H1 (cell line): ENCODE data around the gene SULF2. TPM values are rescaled to one million over a fixed set of nuclear protein-coding genes. Genes with fewer than 3 reads are reported as not detected.

Experiments used
- CTCF ChIA-PET: fragments of 300-600 bp; sonication (Branson Sonifier 250); formaldehyde crosslinking; loops from one replicate; lab custom pipeline; 2021; ENCODE audit not compliant: partially characterized antibody; lab: Charles Lee
- POLR2A ChIA-PET: fragments of 300-600 bp; sonication (Branson Sonifier 250); formaldehyde crosslinking; loops from one replicate; lab custom pipeline; 2021; ENCODE audit warnings: inconsistent platforms; ENCODE audit not compliant: partially characterized antibody; lab: Charles Lee
- DNase-seq, 2 experiments: peaks; one replicate each; pipeline versions ENCODE4 v3.0.0 to v3.0.0-alpha.2; 2010 to 2022; ENCODE audit warnings: low spot score in 2 of 2, low read depth in 1 of 2, mixed read lengths in 1 of 2
- FAIRE-seq: peaks from 2 replicates; lab custom pipeline; 2011; peaks lifted over from hg19 to GRCh38; lab: Jason Lieb, UNC
- H2AFZ ChIP-seq: 2 replicates; pipeline ENCODE4 v1.8.1; 2012; ENCODE audit warnings: low read length, inconsistent platforms
- H2AK5ac ChIP-seq: 2 replicates; pipeline ENCODE4 v1.6.1; 2013; ENCODE audit warnings: low read depth, low read length
- H2BK120ac ChIP-seq: replicated peaks from 2 replicates; pipeline ENCODE3; 2013; ENCODE audit warnings: low read depth, low read length, inconsistent platforms
- H2BK12ac ChIP-seq: 2 replicates; pipeline ENCODE4 v1.6.1; 2013; ENCODE audit warnings: low read depth, low read length
- H2BK15ac ChIP-seq: 2 replicates; pipeline ENCODE4 v1.6.1; 2013; ENCODE audit warnings: low read length
- H2BK20ac ChIP-seq: 2 replicates; pipeline ENCODE4 v1.6.1; 2013; ENCODE audit warnings: low read length
- H2BK5ac ChIP-seq: 2 replicates; pipeline ENCODE4 v1.6.1; 2013; ENCODE audit warnings: low read depth, low read length
- H3K14ac ChIP-seq: 2 replicates; pipeline ENCODE4 v1.6.1; 2013; ENCODE audit warnings: inconsistent platforms; ENCODE audit not compliant: insufficient read length
- H3K18ac ChIP-seq: 2 replicates; pipeline ENCODE4 v1.6.1; 2013; ENCODE audit warnings: low read length; ENCODE audit errors: extremely low read depth
- H3K23ac ChIP-seq: 2 replicates; pipeline ENCODE4 v1.6.1; 2013; ENCODE audit warnings: inconsistent platforms; ENCODE audit not compliant: insufficient read length
- H3K23me2 ChIP-seq: 2 replicates; pipeline ENCODE4 v1.6.1; 2013; ENCODE audit warnings: low read depth, low read length
- H3K27ac ChIP-seq: 2 replicates; pipeline ENCODE4 v1.6.1; 2011; ENCODE audit warnings: low read depth, low read length, inconsistent platforms
- H3K27me3 ChIP-seq, 4 experiments: replicated peaks in 1 of 4; 1 replicate in 1 of 4; 2 replicates in 3 of 4; pipeline versions ENCODE4 v1.6.1 to v1.8.1; 2011 to 2013; ENCODE audit warnings: low read length in 3 of 4, mild to moderate bottlenecking in 3 of 4, inconsistent platforms in 2 of 4, mixed read lengths in 2 of 4, moderate library complexity in 1 of 4; ENCODE audit not compliant: control insufficient read depth in 3 of 4, insufficient read depth in 3 of 4; ENCODE audit errors: extremely low read depth in 1 of 4
- H3K36me3 ChIP-seq, 4 experiments: 2 replicates each; pipeline versions ENCODE4 v1.6.1 to v1.8.1; 2011 to 2013; ENCODE audit warnings: mild to moderate bottlenecking in 4 of 4, low read length in 3 of 4, moderate library complexity in 2 of 4, control low read depth in 1 of 4, inconsistent platforms in 1 of 4; ENCODE audit not compliant: insufficient read depth in 4 of 4, control insufficient read depth in 2 of 4
- H3K4ac ChIP-seq: replicated peaks from 2 replicates; pipeline ENCODE3; 2013; ENCODE audit warnings: low read length, low read depth, mixed read lengths, inconsistent platforms; ENCODE audit not compliant: insufficient read length
- H3K4me1 ChIP-seq, 4 experiments: replicated peaks in 1 of 4; 1 replicate in 1 of 4; 2 replicates in 3 of 4; pipeline versions ENCODE4 v1.6.1 to v1.8.1; 2011 to 2013; ENCODE audit warnings: low read length in 3 of 4, inconsistent platforms in 2 of 4, mixed read lengths in 1 of 4; ENCODE audit not compliant: insufficient read depth in 4 of 4, control insufficient read depth in 3 of 4
- H3K4me2 ChIP-seq, 2 experiments: 2 replicates each; pipeline versions ENCODE4 v1.6.1 to v1.8.1; 2011 to 2013; ENCODE audit warnings: low read depth in 2 of 2, low read length in 2 of 2, control low read depth in 1 of 2, inconsistent platforms in 1 of 2, mild to moderate bottlenecking in 1 of 2; ENCODE audit not compliant: insufficient read depth in 1 of 2
- H3K4me3 ChIP-seq, 4 experiments: fragments of 200-600, 300-600 bp in 1 of 4; sonication (generic), shearing (Covaris generic), sonication (Bioruptor Twin) in 1 of 4; 2 replicates each; pipeline versions ENCODE4 v1.5.1 to v1.8.1; 2011 to 2016; ENCODE audit warnings: low read length in 4 of 4, low read depth in 3 of 4, control low read depth in 2 of 4, inconsistent platforms in 2 of 4, mild to moderate bottlenecking in 2 of 4, mixed read lengths in 1 of 4, moderate library complexity in 1 of 4; ENCODE audit not compliant: insufficient read depth in 2 of 4; ENCODE audit errors: extremely low read depth in 1 of 4
- H3K56ac ChIP-seq: replicated peaks from 2 replicates; pipeline ENCODE3; 2013; ENCODE audit warnings: low read depth, mild to moderate bottlenecking, mixed read lengths, low read length, inconsistent platforms; ENCODE audit not compliant: insufficient read length
- H3K79me1 ChIP-seq: 2 replicates; pipeline ENCODE4 v1.6.1; 2013; ENCODE audit warnings: low read depth, low read length, control low read depth
- H3K79me2 ChIP-seq, 2 experiments: 2 replicates each; pipeline versions ENCODE4 v1.6.1 to v1.8.1; 2012 to 2013; ENCODE audit warnings: low read length in 2 of 2, mild to moderate bottlenecking in 2 of 2, inconsistent platforms in 1 of 2; ENCODE audit not compliant: insufficient read depth in 2 of 2, control insufficient read depth in 1 of 2
- H3K9ac ChIP-seq, 4 experiments: replicated peaks in 1 of 4; 1 replicate in 1 of 4; 2 replicates in 3 of 4; pipeline versions ENCODE4 v1.6.1 to v1.8.1; 2011 to 2013; ENCODE audit warnings: low read depth in 3 of 4, low read length in 3 of 4, control low read depth in 2 of 4, mild to moderate bottlenecking in 2 of 4, moderate library complexity in 2 of 4, inconsistent platforms in 1 of 4; ENCODE audit errors: extremely low read depth in 1 of 4
- H3K9me3 ChIP-seq, 2 experiments: 2 replicates each; pipeline versions ENCODE4 v1.6.1 to v1.8.1; 2012 to 2013; ENCODE audit warnings: mild to moderate bottlenecking in 2 of 2, moderate library complexity in 2 of 2, control low read depth in 1 of 2, inconsistent platforms in 1 of 2, low read depth in 1 of 2, low read length in 1 of 2, mixed read lengths in 1 of 2; ENCODE audit not compliant: insufficient read depth in 2 of 2
- H4K20me1 ChIP-seq, 2 experiments: replicated peaks in 1 of 2; 2 replicates each; pipeline versions ENCODE3 to v1.8.1; 2011 to 2013; ENCODE audit warnings: inconsistent platforms in 2 of 2, low read length in 2 of 2, mild to moderate bottlenecking in 1 of 2; ENCODE audit not compliant: insufficient read depth in 2 of 2, control insufficient read depth in 1 of 2
- H4K5ac ChIP-seq: 2 replicates; pipeline ENCODE4 v1.6.1; 2013; ENCODE audit warnings: low read length, low read depth, mixed read lengths, inconsistent platforms; ENCODE audit not compliant: insufficient read length
- H4K8ac ChIP-seq: 2 replicates; pipeline ENCODE4 v1.8.0; 2013; ENCODE audit warnings: mild to moderate bottlenecking, moderate library complexity, low read length, inconsistent platforms; ENCODE audit not compliant: insufficient read depth; ENCODE audit errors: extremely low read depth
- H4K91ac ChIP-seq: replicated peaks from 2 replicates; pipeline ENCODE3; 2013; ENCODE audit warnings: low read length, mixed read lengths, inconsistent platforms; ENCODE audit not compliant: insufficient read length
- BCL11A ChIP-seq, 2 experiments: IDR thresholded peaks; one replicate each; pipeline ENCODE4 v1.6.1; 2011; ENCODE audit warnings: low read depth in 2 of 2, low read length in 2 of 2, mild to moderate bottlenecking in 2 of 2
- EZH2 ChIP-seq: fragments of 200-600 bp; sonication (generic); IDR thresholded peaks from 2 replicates; pipeline ENCODE4 v1.7.1; 2012; ENCODE audit warnings: low read depth, mild to moderate bottlenecking, moderate library complexity, low read length, inconsistent platforms; ENCODE audit not compliant: severe bottlenecking
- JUND ChIP-seq: IDR thresholded peaks from 2 replicates; pipeline ENCODE4 v1.6.1; 2011; ENCODE audit warnings: mild to moderate bottlenecking, improper control_type of control experiment, low read length
- POLR2A ChIP-seq, 2 experiments: IDR thresholded peaks; 1 replicate in 1 of 2; 2 replicates in 1 of 2; pipeline ENCODE4 v1.6.1; 2011; ENCODE audit warnings: low read depth in 2 of 2, low read length in 2 of 2, mild to moderate bottlenecking in 2 of 2; ENCODE audit errors: control extremely low read depth in 1 of 2
- POLR2AphosphoS5 ChIP-seq: IDR thresholded peaks from 2 replicates; pipeline ENCODE4 v1.6.1; 2011; ENCODE audit warnings: low read depth, low read length
- RAD21 ChIP-seq, 2 experiments: IDR thresholded peaks in 1 of 2; conservative IDR thresholded peaks in 1 of 2; 2 replicates each; pipeline ENCODE4 v1.6.1; 2011; ENCODE audit warnings: low read depth in 2 of 2, low read length in 2 of 2, improper control_type of control experiment in 1 of 2, inconsistent platforms in 1 of 2, mild to moderate bottlenecking in 1 of 2, moderate library complexity in 1 of 2
- RFX5 ChIP-seq: IDR thresholded peaks from 2 replicates; pipeline ENCODE4 v1.6.1; 2011; ENCODE audit warnings: low read depth, low read length, improper control_type of control experiment, borderline replicate concordance
- SIRT6 ChIP-seq: IDR thresholded peaks from one replicate; pipeline ENCODE4 v1.7.1; 2012; ENCODE audit warnings: low read length, inconsistent platforms
- SIX5 ChIP-seq: IDR thresholded peaks from 2 replicates; pipeline ENCODE4 v1.6.1; 2011; ENCODE audit warnings: mild to moderate bottlenecking, low read depth, low read length
- SP2 ChIP-seq: IDR thresholded peaks from 2 replicates; pipeline ENCODE4 v1.6.1; 2012; ENCODE audit warnings: mild to moderate bottlenecking, low read length, inconsistent platforms
- WGBS, 2 experiments: shearing (Covaris generic) in 1 of 2; methylation state at CpG; one replicate each; pipeline versions ENCODE4 v1.1.6 to v1.1.7; 2013 to 2015; ENCODE audit warnings: low lambda C conversion rate in 2 of 2, mixed read lengths in 2 of 2, inconsistent platforms in 1 of 2, low coverage in 1 of 2, missing lambda C conversion rate in 1 of 2; ENCODE audit not compliant: insufficient replicate concordance in 2 of 2, insufficient coverage in 1 of 2, insufficient read length in 1 of 2; ENCODE audit errors: extremely low coverage in 1 of 2, missing lambda C conversion rate in 1 of 2; 5-methylcytosine and 5-hydroxymethylcytosine counted together
- polyA plus RNA-seq, 7 experiments: library from polyadenylated mRNA; depleted of rRNA in 3 of 7; stranded (reverse) in 5 of 7; unstranded in 2 of 7; fragments of >200 nt in 5 of 7; fragments of 200-250 nt in 2 of 7; gene quantifications; 1 replicate in 5 of 7; 2 replicates in 1 of 7; 4 replicates in 1 of 7; pipeline versions ENCODE4 v1.2.1 to v1.2.3, GENCODE V29; 2011 to 2013; ENCODE audit warnings: missing spikeins in 2 of 7, mixed read lengths in 2 of 7
- total RNA-seq: library from RNA; stranded (reverse); fragmentation: NEBNext Ultra II Directional; extraction: Animal tissue kit (Norgen Biotek cat#: 25700); gene quantifications from 2 replicates; pipeline ENCODE4 v1.2.1, GENCODE V29; 2021

The SULF2 gene
- total and polyA plus RNA-seq, 2 of the 8 experiments (the other 6 are each of a cell fraction or from before 2014, with no cell fraction given) = 15.7 to 28.2 TPM

DNA sequence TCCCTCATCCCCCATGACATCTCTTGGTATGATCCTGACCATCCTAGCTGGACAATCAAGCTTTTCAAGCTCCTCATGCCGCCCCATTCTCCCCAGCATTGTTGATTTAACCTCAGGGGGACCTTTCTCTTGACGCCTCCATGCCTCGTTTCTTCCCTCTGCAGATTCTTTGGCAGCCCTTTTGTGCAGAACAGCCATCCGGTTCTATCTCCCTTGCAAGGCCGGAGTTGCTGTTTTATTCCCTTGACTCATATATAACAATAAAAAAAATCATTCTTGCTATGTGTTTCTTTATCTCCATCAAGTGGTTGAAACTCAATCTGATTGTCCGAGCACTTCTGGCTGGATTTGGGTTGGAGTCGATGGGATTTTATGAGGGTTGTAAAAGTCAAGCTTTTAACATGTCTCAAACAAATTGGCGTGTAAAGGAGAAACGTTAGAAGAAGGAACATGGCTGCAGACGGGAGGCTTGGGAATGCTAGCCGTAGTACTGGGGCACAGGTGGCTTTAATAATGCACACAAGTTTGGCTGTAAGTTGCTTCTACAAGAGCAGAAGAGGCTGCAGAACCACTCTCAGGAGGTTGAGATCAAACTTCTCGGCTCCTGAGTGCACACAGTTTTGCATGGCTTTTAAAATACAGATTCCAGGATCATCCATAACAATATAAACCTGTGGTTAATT, 3.9 kb upstream of the SULF2 start:
- H2AFZ ChIP-seq = no peak overlapping the region
- no peaks in the 10 kb centered on the region for H3K79me2 ChIP-seq
- no peak overlapping the region for H3K4me3 ChIP-seq
- H3K18ac ChIP-seq = no peak overlapping the region
- H3K27ac ChIP-seq = no peak overlapping the region
- H2BK120ac ChIP-seq = no peak overlapping the region
- H3K4ac ChIP-seq = no peak overlapping the region
- H4K8ac ChIP-seq = no peak overlapping the region
- H3K27me3 ChIP-seq = peaks cover 0 to 24% (median 16%) of the 10 kb centered on the region in 4 experiments; a peak in 5 of 7 replicates
- no peak overlapping the region for H4K5ac ChIP-seq
- no peak for DNase-seq
- no peak overlapping the region for H2BK20ac ChIP-seq
- H4K20me1 ChIP-seq = no peaks in the 10 kb centered on the region
- ChIA-PET CTCF (interaction anchor here (1.4 kb wide), 1 partner anchor 832 kb away, joined by 3 read pairs; no protein-coding TSS in a partner anchor), POLR2A (no interaction called here)
- H3K4me2 ChIP-seq = no peak overlapping the region
- no peak overlapping the region for H3K23ac ChIP-seq
- no peak overlapping the region for H3K14ac ChIP-seq
- H2BK15ac ChIP-seq = no peak overlapping the region
- TF ChIP-seq BCL11A (IDR thresholded peaks at IDR 0.05; ENCODE audit: low read depth in 2 of 2, low read length in 2 of 2) (no peak), RFX5 (no peak), EZH2 (no peak), JUND (no peak), SP2 (no peak), SIRT6 (no peak), POLR2A (IDR thresholded peaks at IDR 0.05; ENCODE audit: control extremely low read depth in 1 of 2, low read depth in 2 of 2, low read length in 2 of 2) (no peak), RAD21 (IDR thresholded peaks at IDR 0.05 in 1 of 2, conservative IDR thresholded peaks at IDR 0.05 in 1 of 2; ENCODE audit: low read depth in 2 of 2, low read length in 2 of 2) (no peak), SIX5 (no peak), POLR2AphosphoS5 (no peak)
- H3K56ac ChIP-seq = no peak overlapping the region
- no peak overlapping the region for H3K9ac ChIP-seq
- H3K4me1 ChIP-seq = peaks cover 0 to 9% (median 3%) of the 10 kb centered on the region in 4 experiments; a peak in 5 of 7 replicates
- H2AK5ac ChIP-seq = no peak overlapping the region
- H3K9me3 ChIP-seq = no peaks in the 10 kb centered on the region
- no peaks in the 10 kb centered on the region for H3K79me1 ChIP-seq
- H4K91ac ChIP-seq = no peak overlapping the region
- no peak overlapping the region for H2BK12ac ChIP-seq
- H3K36me3 ChIP-seq = no peaks in the 10 kb centered on the region
- WGBS, 2 experiments = 84% methylated on average over 12 of the region's 12 CpGs; no CpG with 5 or more reads in 1 of the 2 experiments
- peaks cover 17% of the 10 kb centered on the region for H3K23me2 ChIP-seq
- H2BK5ac ChIP-seq = no peak overlapping the region
- FAIRE-seq = no peak
